ENCODE measurements around the gene CEND1. TPM values are rescaled to one million over a fixed set of nuclear protein-coding genes. Genes with fewer than 3 reads are reported as not detected.
A peak's percentile ranks its signal among the peaks of the same experiment; 100 is the strongest.

Gene CEND1
- total RNA-seq (under 1 TPM in 1 of 4 donors, not detected in 3; 0.22 TPM), polyA plus RNA-seq (under 1 TPM; 0.09 to 0.33 (median 0.11) TPM)
- long read RNA-seq, donor 1 = 0 reads
- long read RNA-seq, donor 2 = 0 reads

GRCh38 chr11:789943-790342 is at the start of gene CEND1:
Gene CEND1 (minus strand): TSS chr11:790090. CDS start chr11:788576, 1,514 bp downstream.
- TF ChIP-seq, protein P1, sequence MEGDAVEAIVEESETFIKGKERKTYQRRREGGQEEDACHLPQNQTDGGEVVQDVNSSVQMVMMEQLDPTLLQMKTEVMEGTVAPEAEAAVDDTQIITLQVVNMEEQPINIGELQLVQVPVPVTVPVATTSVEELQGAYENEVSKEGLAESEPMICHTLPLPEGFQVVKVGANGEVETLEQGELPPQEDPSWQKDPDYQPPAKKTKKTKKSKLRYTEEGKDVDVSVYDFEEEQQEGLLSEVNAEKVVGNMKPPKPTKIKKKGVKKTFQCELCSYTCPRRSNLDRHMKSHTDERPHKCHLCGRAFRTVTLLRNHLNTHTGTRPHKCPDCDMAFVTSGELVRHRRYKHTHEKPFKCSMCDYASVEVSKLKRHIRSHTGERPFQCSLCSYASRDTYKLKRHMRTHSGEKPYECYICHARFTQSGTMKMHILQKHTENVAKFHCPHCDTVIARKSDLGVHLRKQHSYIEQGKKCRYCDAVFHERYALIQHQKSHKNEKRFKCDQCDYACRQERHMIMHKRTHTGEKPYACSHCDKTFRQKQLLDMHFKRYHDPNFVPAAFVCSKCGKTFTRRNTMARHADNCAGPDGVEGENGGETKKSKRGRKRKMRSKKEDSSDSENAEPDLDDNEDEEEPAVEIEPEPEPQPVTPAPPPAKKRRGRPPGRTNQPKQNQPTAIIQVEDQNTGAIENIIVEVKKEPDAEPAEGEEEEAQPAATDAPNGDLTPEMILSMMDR (IDR thresholded peaks at IDR 0.05) = no peak
- whole genome bisulfite sequencing, 3 donors = 5 to 8% (median 7%) methylated on average over 26 to 44 of the region's 44 CpGs
- Histone ChIP-seq H3K27ac (no peak within 1 kb of the TSS), H3K4me3 (no peak within 1 kb of the TSS), H3K9me3 (no peaks in the 10 kb centered on the region), H3K27me3 (ENCODE audit: insufficient read depth in 3 of 3, low read length in 2 of 3) (peaks cover 0 to 43% (median 15%) of the 10 kb centered on the region in 3 donors), H3K4me1 (no peaks in the 10 kb centered on the region), H3K36me3 (ENCODE audit: insufficient read depth in 1 of 2, low read depth in 1 of 2) (no peaks in the 10 kb centered on the region)
- peak in 1 of 4 donors; percentile 17 for ATAC-seq
- DNase-seq = peak; percentile 45 to 62
- intact Hi-C loops (cut with DNase I) = no loop called here

GRCh38 chr11:839280-839623 is 49.4 kb upstream of the CEND1 start:
- Histone ChIP-seq H3K4me3 (no peak overlapping the region), H3K4me1 (peaks cover 48% of the 10 kb centered on the region), H3K36me3 (ENCODE audit: insufficient read depth in 1 of 2, low read depth in 1 of 2) (peaks cover 3 to 55% of the 10 kb centered on the region in 2 donors), H3K9me3 (no peaks in the 10 kb centered on the region), H3K27me3 (ENCODE audit: insufficient read depth in 3 of 3, low read length in 2 of 3) (no peaks in the 10 kb centered on the region), H3K27ac (no peak overlapping the region)
- DNase-seq (no peak), ATAC-seq (no peak)
- 76 to 88% (median 76%) methylated on average over 5 of the region's 5 CpGs for WGBS, 3 donors
- TF ChIP-seq, protein P1 (IDR thresholded peaks at IDR 0.05) = no peak
- intact Hi-C loops (cut with DNase I) = no loop called here

DNA sequence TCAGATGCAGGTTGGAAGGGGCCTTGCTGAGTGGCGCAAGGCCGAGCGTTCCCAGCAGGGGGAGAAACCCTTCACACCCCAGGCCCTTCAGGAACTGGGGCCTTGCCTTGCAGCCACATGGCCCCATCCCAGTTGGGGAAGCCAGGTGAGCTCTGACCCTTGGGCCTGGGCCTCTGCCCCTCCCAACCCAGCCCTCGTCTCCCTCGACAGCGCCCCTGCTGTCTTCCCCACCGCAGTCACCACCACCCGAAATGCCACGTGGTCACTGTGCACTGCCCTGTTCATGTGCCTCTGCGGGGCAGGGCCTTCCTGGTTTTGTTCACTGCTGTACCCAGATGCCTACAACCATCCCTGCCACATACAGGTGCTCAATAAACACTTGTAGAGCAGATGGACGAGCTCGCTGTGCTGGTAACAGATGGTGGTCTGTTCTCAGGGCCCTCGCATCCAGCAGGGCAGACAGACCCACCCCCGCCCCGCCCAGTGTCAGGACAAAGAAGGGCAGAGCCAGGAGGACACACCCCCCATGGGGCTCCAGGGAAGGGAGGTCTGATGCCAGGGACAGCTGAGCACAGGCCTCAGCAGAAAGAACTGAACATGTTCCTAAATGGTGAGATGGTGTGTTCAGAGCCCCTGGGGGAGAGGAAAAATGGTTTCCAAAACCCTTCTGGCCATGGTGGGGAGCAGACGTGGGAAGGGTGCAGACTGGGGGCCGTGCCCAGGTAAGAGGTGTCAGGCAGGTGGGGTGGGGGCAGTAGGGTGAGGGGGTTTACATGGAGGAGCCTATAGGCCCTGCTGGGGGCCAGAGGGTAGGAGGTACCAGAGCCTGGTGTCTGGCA is 48.8 kb upstream of the CEND1 start:
- WGBS, 3 donors = 35 to 47% (median 45%) methylated on average over 17 of the region's 17 CpGs
- peaks cover 3 to 55% of the 10 kb centered on the region in 2 donors for H3K36me3 ChIP-seq (ENCODE audit: insufficient read depth in 1 of 2, low read depth in 1 of 2)
- H3K4me1 ChIP-seq = peaks cover 44% of the 10 kb centered on the region
- TF ChIP-seq, protein P1 (IDR thresholded peaks at IDR 0.05) = no peak
- peak overlapping the region; percentile 36 for H3K27ac ChIP-seq
- no peaks in the 10 kb centered on the region for H3K27me3 ChIP-seq (ENCODE audit: insufficient read depth in 3 of 3, low read length in 2 of 3)
- H3K4me3 ChIP-seq = no peak overlapping the region
- DNase-seq = no peak
- no peaks in the 10 kb centered on the region for H3K9me3 ChIP-seq
- intact Hi-C loops (cut with DNase I) = no loop called here
- ATAC-seq = no peak

GRCh38 chr11:837990-838307 is 48.1 kb upstream of the CEND1 start:
- DNase-seq = no peak
- peaks cover 3 to 55% of the 10 kb centered on the region in 2 donors for H3K36me3 ChIP-seq (ENCODE audit: insufficient read depth in 1 of 2, low read depth in 1 of 2)
- no peaks in the 10 kb centered on the region for H3K27me3 ChIP-seq (ENCODE audit: insufficient read depth in 3 of 3, low read length in 2 of 3)
- intact Hi-C loops (cut with DNase I) = no loop called here
- no peak overlapping the region for H3K4me3 ChIP-seq
- 69 to 76% (median 76%) methylated on average over 8 of the region's 8 CpGs for WGBS, 3 donors
- ATAC-seq = no peak
- no peaks in the 10 kb centered on the region for H3K9me3 ChIP-seq
- TF ChIP-seq, protein P1 (IDR thresholded peaks at IDR 0.05) = no peak
- peaks cover 43% of the 10 kb centered on the region for H3K4me1 ChIP-seq
- H3K27ac ChIP-seq = peak overlapping the region; percentile 30
